ENCODE measurements around the gene CIAPIN1. TPM values are rescaled to one million over a fixed set of nuclear protein-coding genes. Genes with fewer than 3 reads are reported as not detected.

The CIAPIN1 gene
- total RNA-seq, 1 donor from 2014 or later = 71.3 TPM

GRCh38 chr16:57427824-57428223 lies 19.4 kb downstream of the CIAPIN1 start:
- no peak for FAIRE-seq
- Histone ChIP-seq H3K27me3 (ENCODE audit: control insufficient read depth, insufficient read depth, low read length) (no peaks in the 10 kb centered on the region), H3K4me3 (ENCODE audit: low read depth, low read length) (no peak overlapping the region), H3K36me3 (ENCODE audit: control insufficient read depth, insufficient read depth, low read length) (peaks cover 18% of the 10 kb centered on the region)
- DNase-seq (ENCODE audit: low read depth) = no peak
- TF ChIP-seq CTCF (IDR thresholded peaks at IDR 0.05; ENCODE audit: insufficient read depth, low read length, severe bottlenecking) = no peak

GRCh38 chr16:57427307-57427706 lies 19.9 kb downstream of the CIAPIN1 start:
- FAIRE-seq (no peak), DNase-seq (ENCODE audit: low read depth) (no peak)
- no peak for TF ChIP-seq CTCF (IDR thresholded peaks at IDR 0.05; ENCODE audit: insufficient read depth, low read length, severe bottlenecking)
- peaks cover 17% of the 10 kb centered on the region for H3K36me3 ChIP-seq (ENCODE audit: control insufficient read depth, insufficient read depth, low read length)
- H3K4me3 ChIP-seq (ENCODE audit: low read depth, low read length) = no peak overlapping the region
- no peaks in the 10 kb centered on the region for H3K27me3 ChIP-seq (ENCODE audit: control insufficient read depth, insufficient read depth, low read length)

GRCh38 chr16:57426356-57426755 lies 20.8 kb downstream of the CIAPIN1 start:
- FAIRE-seq (no peak), DNase-seq (ENCODE audit: low read depth) (no peak)
- H3K4me3 ChIP-seq (ENCODE audit: low read depth, low read length) = no peak overlapping the region
- TF ChIP-seq CTCF (IDR thresholded peaks at IDR 0.05; ENCODE audit: insufficient read depth, low read length, severe bottlenecking) = no peak
- H3K36me3 ChIP-seq (ENCODE audit: control insufficient read depth, insufficient read depth, low read length) = peaks cover 14% of the 10 kb centered on the region
- no peaks in the 10 kb centered on the region for H3K27me3 ChIP-seq (ENCODE audit: control insufficient read depth, insufficient read depth, low read length)

- TF ChIP-seq CTCF (IDR thresholded peaks at IDR 0.05; ENCODE audit: insufficient read depth, low read length, severe bottlenecking) = no peak
- Histone ChIP-seq H3K4me3 (ENCODE audit: low read depth, low read length) (no peak overlapping the region), H3K36me3 (ENCODE audit: control insufficient read depth, insufficient read depth, low read length) (peaks cover 4% of the 10 kb centered on the region), H3K27me3 (ENCODE audit: control insufficient read depth, insufficient read depth, low read length) (no peaks in the 10 kb centered on the region)
- FAIRE-seq (no peak), DNase-seq (ENCODE audit: low read depth) (no peak)
These were observed 22.6 kb downstream of the CIAPIN1 start for GRCh38 chr16:57424583-57424982.

- DNase-seq (ENCODE audit: low read depth) = no peak
- Histone ChIP-seq H3K4me3 (ENCODE audit: low read depth, low read length) (no peak overlapping the region), H3K27me3 (ENCODE audit: control insufficient read depth, insufficient read depth, low read length) (no peaks in the 10 kb centered on the region), H3K36me3 (ENCODE audit: control insufficient read depth, insufficient read depth, low read length) (no peaks in the 10 kb centered on the region)
- TF ChIP-seq CTCF (IDR thresholded peaks at IDR 0.05; ENCODE audit: insufficient read depth, low read length, severe bottlenecking) = no peak
- no peak for FAIRE-seq
These were observed 24.0 kb downstream of the CIAPIN1 start for GRCh38 chr16:57423152-57423551.

Data from bronchial epithelial cell (primary cell).